Brain microvascular endothelial cell (primary cell): ENCODE data around the gene SCN9A.

ENCODE experiments used
- DNase-seq: peaks from one replicate; pipeline ENCODE4 v3.0.0-alpha.2; 2020
- H3K27ac ChIP-seq: fragments of 250-450 bp; sonication (Bioruptor Pico); 2 replicates; pipeline ENCODE4 v1.5.1; 2020; ENCODE audit warnings: mild to moderate bottlenecking, moderate library complexity
- H3K27me3 ChIP-seq: fragments of 250-450 bp; sonication (Bioruptor Pico); replicated peaks from 2 replicates; pipeline ENCODE4 v1.5.1; 2020; ENCODE audit warnings: mild to moderate bottlenecking
- H3K36me3 ChIP-seq: fragments of 250-450 bp; sonication (Bioruptor Pico); replicated peaks from 2 replicates; pipeline ENCODE4 v1.5.1; 2020; ENCODE audit warnings: mild to moderate bottlenecking
- H3K4me3 ChIP-seq: 2 replicates; pipeline ENCODE4 v1.5.1; 2011; ENCODE audit warnings: low read depth, mild to moderate bottlenecking, control low read depth, low read length, moderate library complexity
- CTCF ChIP-seq: IDR thresholded peaks from 2 replicates; pipeline ENCODE4 v1.5.1; 2011; ENCODE audit warnings: low read depth, mild to moderate bottlenecking, moderate library complexity, low read length, control low read depth, inconsistent platforms; ENCODE audit errors: missing control alignments
- in situ Hi-C: cut with HindIII; loops from 2 replicates; pipeline ENCODE4 v1.10.0; 2017; ENCODE audit warnings: low sequenced_read_pairs, low pct_ligation_motif_present

SCN9A gene

GRCh38 chr2:166202778-166203177 is 173.0 kb downstream of the SCN9A start:
- in situ Hi-C loops = no loop called here
- no peaks in the 10 kb centered on the region for H3K27me3 ChIP-seq
- no peak overlapping the region for H3K27ac ChIP-seq
- H3K4me3 ChIP-seq = no peak overlapping the region
- no peak for DNase-seq
- no peaks in the 10 kb centered on the region for H3K36me3 ChIP-seq
- no peak for TF ChIP-seq CTCF

DNA sequence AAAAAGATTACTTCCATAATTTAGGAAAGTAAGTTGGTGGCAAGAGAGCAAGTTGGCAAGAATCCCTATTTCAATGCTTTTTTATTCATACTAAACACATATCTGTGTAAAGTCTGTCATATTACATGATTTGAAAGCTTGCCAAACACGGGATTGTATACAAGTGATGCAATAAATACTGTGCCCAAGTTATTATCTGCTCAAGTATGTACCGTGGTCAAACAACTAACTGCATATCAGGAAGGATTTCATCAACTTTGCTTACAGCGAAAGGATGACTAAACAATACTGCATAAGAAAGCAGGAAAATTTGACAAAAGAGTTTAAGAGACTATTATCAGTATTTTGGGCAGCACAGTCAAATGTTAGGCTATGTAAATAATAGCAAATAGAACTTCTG is 178.3 kb downstream of the SCN9A start:
- Histone ChIP-seq H3K36me3 (no peaks in the 10 kb centered on the region), H3K27me3 (no peaks in the 10 kb centered on the region), H3K27ac (no peak overlapping the region), H3K4me3 (no peak overlapping the region)
- in situ Hi-C loops = loop anchor here (25.0 kb wide), 1 partner anchor 190 kb away; the partner anchor contains the start of gene SCN9A
- TF ChIP-seq CTCF = no peak
- DNase-seq = no peak

GRCh38 chr2:166193407-166193806 is 182.3 kb downstream of the SCN9A start:
- in situ Hi-C loops = loop anchor here (25.0 kb wide), 1 partner anchor 194 kb away; the partner anchor contains the start of gene SCN9A
- no peak for TF ChIP-seq CTCF
- no peaks in the 10 kb centered on the region for H3K27me3 ChIP-seq
- no peak overlapping the region for H3K4me3 ChIP-seq
- no peak overlapping the region for H3K27ac ChIP-seq
- H3K36me3 ChIP-seq = no peaks in the 10 kb centered on the region
- DNase-seq = no peak

DNA sequence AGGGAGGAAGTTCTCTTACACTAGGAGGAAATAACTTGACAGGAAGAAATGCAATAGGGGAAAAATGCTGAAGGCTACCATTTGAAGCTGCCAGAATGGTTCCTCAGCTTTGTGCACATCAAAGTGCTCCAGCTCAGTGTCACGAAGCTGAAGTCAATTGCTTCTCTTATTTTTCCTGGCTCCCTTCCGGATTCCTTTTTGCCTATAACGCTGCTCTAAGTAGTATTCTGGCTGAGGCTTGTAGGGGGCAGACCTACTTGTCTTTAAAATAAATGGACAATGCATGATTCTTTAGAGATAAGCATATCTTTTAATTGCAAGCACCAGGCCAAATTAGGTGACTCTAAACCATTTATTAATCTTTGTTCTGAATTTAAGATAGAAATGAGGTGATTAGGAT is 187.7 kb downstream of the SCN9A start:
- in situ Hi-C loops = loop anchor here (25.0 kb wide), 1 partner anchor 199 kb away; the partner anchor contains the start of gene SCN9A
- H3K4me3 ChIP-seq = no peak overlapping the region
- TF ChIP-seq CTCF = no peak

DNA sequence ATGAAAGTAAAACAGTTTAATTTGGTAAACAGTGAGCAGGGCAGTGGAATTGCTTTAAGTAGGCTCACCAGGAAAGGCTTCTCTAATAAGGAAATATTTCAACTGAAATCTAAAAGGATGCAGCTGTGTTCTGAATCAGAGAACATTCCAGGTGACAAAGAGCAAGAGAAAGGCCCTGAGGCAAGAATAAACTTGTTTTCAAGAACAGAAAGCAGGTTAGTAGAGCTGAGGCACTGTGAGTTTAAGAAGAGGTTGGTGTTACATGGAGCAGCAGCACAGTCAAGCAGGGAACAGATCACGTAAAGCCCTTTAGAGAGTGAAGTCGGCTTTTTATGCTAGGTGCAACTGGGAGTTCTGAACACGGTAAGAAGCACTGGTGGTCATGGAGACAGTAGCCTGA is 191.0 kb downstream of the SCN9A start:
- DNase-seq = no peak
- Histone ChIP-seq H3K27me3 (no peaks in the 10 kb centered on the region), H3K27ac (no peak overlapping the region), H3K4me3 (no peak overlapping the region), H3K36me3 (no peaks in the 10 kb centered on the region)
- no peak for TF ChIP-seq CTCF
- in situ Hi-C loops = loop anchor here (25.0 kb wide), 1 partner anchor 203 kb away; the partner anchor contains the start of gene SCN9A

More for the DNA sequence above, 187.7 kb downstream of the SCN9A start:
- Histone ChIP-seq H3K27ac (no peak overlapping the region), H3K36me3 (no peaks in the 10 kb centered on the region), H3K27me3 (no peaks in the 10 kb centered on the region)
- no peak for DNase-seq

DNA sequence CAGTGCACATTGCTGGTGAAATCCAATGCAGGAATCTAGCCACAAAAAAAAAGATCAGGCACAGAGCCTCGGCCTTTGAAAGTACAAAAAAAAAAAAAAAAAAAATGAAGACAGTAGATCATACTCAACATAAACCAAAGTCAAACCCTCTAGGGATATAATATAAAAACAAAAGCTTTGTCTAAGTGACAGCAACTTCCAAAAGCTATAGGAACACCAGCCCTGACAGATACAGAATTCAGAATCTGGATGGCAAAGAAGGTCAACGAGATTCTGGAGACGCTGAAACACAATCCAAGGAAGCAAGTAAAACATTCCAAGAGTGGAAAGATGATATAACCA is 194.0 kb downstream of the SCN9A start:
- DNase-seq = no peak
- Histone ChIP-seq H3K36me3 (no peaks in the 10 kb centered on the region), H3K27ac (no peak overlapping the region), H3K4me3 (no peak overlapping the region), H3K27me3 (no peaks in the 10 kb centered on the region)
- in situ Hi-C loops = loop anchor here (25.0 kb wide), 1 partner anchor 206 kb away; the partner anchor contains the start of gene SCN9A
- TF ChIP-seq CTCF = no peak
